CD4-positive, alpha-beta T cell (primary cell): Measurements from ENCODE around the gene WDR5. TPM values are rescaled to one million over a fixed set of nuclear protein-coding genes. Genes with fewer than 3 reads are reported as not detected.

ENCODE experiments used
- ATAC-seq: fragments of 200-7000 bp; cut with Tn5 transposase; one replicate; pipeline ENCODE4 v1.10.0; 2022; ENCODE audit warnings: mild to moderate bottlenecking; ENCODE audit not compliant: poor library complexity
- CTCF ChIA-PET: fragments of 350-600 bp; sonication (Branson Sonifier 250); formaldehyde crosslinking; loops from one replicate; lab custom pipeline; 2021; ENCODE audit warnings: antibody characterized with exemption, inconsistent platforms; lab: Charles Lee
- POLR2A ChIA-PET: fragments of 350-600 bp; sonication (Branson Sonifier 250); formaldehyde crosslinking; loops from one replicate; lab custom pipeline; 2021; ENCODE audit warnings: antibody characterized with exemption, inconsistent platforms; lab: Charles Lee
- DNase-seq, 14 experiments: peaks; one replicate each; pipeline ENCODE4 v3.0.0-alpha.2; 2013 to 2020; ENCODE audit warnings: mixed read lengths in 2 of 14
- H3K27ac ChIP-seq, 2 donors: one replicate each; pipeline versions ENCODE4 v1.5.1 to v1.7.0; 2013; ENCODE audit warnings: low read length in 2 of 2, low read depth in 1 of 2, mild to moderate bottlenecking in 1 of 2
- H3K27me3 ChIP-seq, 2 experiments: 1 replicate in 1 of 2; 2 replicates in 1 of 2; pipeline versions ENCODE4 v1.6.1 to v1.7.0; 2013; ENCODE audit warnings: low read length in 2 of 2, control low read depth in 1 of 2, mild to moderate bottlenecking in 1 of 2, moderate library complexity in 1 of 2; ENCODE audit not compliant: insufficient read depth in 2 of 2, control insufficient read depth in 1 of 2
- H3K36me3 ChIP-seq: one replicate; pipeline ENCODE4 v1.6.1; 2013; ENCODE audit warnings: low read length, control low read depth; ENCODE audit not compliant: insufficient read depth
- H3K4me1 ChIP-seq: one replicate; pipeline ENCODE4 v1.6.1; 2013; ENCODE audit warnings: low read length, control low read depth; ENCODE audit not compliant: insufficient read depth
- H3K4me3 ChIP-seq: one replicate; pipeline ENCODE4 v1.5.1; 2013; ENCODE audit warnings: mild to moderate bottlenecking, low read length, moderate library complexity
- H3K9me3 ChIP-seq, 2 experiments: 1 replicate in 1 of 2; 2 replicates in 1 of 2; pipeline versions ENCODE4 v1.6.1 to v1.7.0; 2013; ENCODE audit warnings: low read length in 2 of 2, mild to moderate bottlenecking in 2 of 2, control low read depth in 1 of 2, moderate library complexity in 1 of 2; ENCODE audit not compliant: control insufficient read depth in 1 of 2, insufficient read depth in 1 of 2
- H3K27ac Mint-ChIP-seq: one replicate; pipeline ENCODE4 v1.8.0; 2020; ENCODE audit warnings: mixed read lengths
- H3K27me3 Mint-ChIP-seq: one replicate; pipeline ENCODE4 v1.8.0; 2021; ENCODE audit warnings: mixed read lengths
- H3K36me3 Mint-ChIP-seq: one replicate; pipeline ENCODE4 v1.8.0; 2021; ENCODE audit warnings: low read depth, mixed read lengths
- H3K4me1 Mint-ChIP-seq: one replicate; pipeline ENCODE4 v1.8.0; 2021; ENCODE audit warnings: low read depth, mixed read lengths
- H3K4me3 Mint-ChIP-seq: one replicate; pipeline ENCODE4 v1.8.0; 2020; ENCODE audit warnings: mild to moderate bottlenecking, mixed read lengths
- H3K9me3 Mint-ChIP-seq: one replicate; pipeline ENCODE4 v1.8.0; 2020; ENCODE audit warnings: mixed read lengths
- CTCF ChIP-seq: fragments of 200-600 bp; IDR thresholded peaks from one replicate; pipeline ENCODE4 v1.8.0; 2022; ENCODE audit warnings: antibody characterized with exemption, mild to moderate bottlenecking
- intact Hi-C, 2 experiments: fragments of 100-400 bp; cut with DNase I in 1 of 2; cut with micrococcal nuclease in 1 of 2; formaldehyde crosslinking; loops; one replicate each; pipeline versions ENCODE4 v1.15.1 to v1.9.0; 2023 to 2025; cut with DNase I, micrococcal nuclease
- total RNA-seq, 174 experiments: library from RNA in 2 of 174; stranded (reverse) in 2 of 174; gene quantifications; one replicate each; pipeline ENCODE4 v1.2.3 and lab custom pipeline; 2021 to 2026

Gene WDR5
- total RNA-seq, 2 experiments from 2014 or later, result 14.9 to 16.9 TPM

DNA sequence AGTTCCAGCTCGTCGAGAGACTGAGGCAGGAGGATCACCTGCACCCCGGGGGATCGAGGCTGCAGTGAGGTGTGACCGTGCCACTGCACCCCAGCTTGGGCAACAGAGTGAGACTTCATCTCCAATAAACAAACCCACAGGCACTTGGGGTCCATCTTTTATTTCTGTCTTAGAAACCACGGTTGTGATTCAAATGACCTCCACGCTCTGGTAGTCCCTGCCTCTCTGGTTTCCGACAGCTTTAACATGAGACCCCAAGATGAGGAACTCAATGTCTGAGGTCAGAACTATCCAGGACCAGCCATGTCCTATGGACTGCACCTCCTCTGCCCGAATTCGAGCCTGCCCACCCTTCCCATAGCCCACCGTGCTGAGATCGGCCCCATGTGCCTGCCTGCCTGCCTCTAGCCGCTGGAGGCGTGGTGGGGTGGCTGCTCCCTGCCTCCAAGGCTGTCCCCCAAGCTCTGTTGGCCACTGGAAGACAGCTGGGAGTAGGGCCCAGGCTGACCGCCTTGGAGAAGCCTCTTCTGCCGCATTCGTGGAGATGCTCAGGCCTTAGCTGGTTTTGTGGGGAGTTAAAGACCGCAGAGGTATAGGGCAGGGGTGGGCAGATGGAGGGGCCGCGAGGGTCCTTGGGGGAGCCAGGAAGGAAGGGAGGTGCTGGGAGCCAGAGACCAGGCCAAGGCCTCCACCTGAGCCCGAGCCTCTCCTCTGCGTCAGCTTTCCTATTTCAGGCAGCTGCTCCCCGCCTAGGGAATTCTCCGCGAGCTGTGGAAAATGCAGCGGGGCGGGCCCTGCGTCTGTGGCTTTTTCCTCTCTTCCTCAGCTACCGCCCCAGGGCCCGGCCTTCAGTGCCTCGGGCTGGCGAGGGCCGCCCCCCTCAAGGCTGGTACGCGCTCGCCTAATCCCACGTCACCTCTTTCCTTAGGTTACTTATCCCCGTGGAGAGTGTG lies 6.9 kb upstream of the WDR5 start:
- intact Hi-C loops, result no loop called here
- DNase-seq (no peak), ATAC-seq (no peak)
- Histone ChIP-seq H3K27me3 (no peaks in the 10 kb centered on the region), H3K27ac (no peak overlapping the region), H3K9me3 (no peaks in the 10 kb centered on the region), H3K4me3 (no peak overlapping the region), H3K36me3 (no peaks in the 10 kb centered on the region), H3K4me1 (peaks cover under 1% of the 10 kb centered on the region)
- TF ChIP-seq CTCF, result no peak
- POLR2A ChIA-PET, result no interaction called here
- Mint-ChIP-seq H3K27me3 (no peaks in the 10 kb centered on the region), H3K27ac (no peak overlapping the region), H3K36me3 (no peaks in the 10 kb centered on the region), H3K4me1 (no peaks in the 10 kb centered on the region), H3K4me3 (no peak overlapping the region), H3K9me3 (no peaks in the 10 kb centered on the region)
- CTCF ChIA-PET, result no interaction called here

DNA sequence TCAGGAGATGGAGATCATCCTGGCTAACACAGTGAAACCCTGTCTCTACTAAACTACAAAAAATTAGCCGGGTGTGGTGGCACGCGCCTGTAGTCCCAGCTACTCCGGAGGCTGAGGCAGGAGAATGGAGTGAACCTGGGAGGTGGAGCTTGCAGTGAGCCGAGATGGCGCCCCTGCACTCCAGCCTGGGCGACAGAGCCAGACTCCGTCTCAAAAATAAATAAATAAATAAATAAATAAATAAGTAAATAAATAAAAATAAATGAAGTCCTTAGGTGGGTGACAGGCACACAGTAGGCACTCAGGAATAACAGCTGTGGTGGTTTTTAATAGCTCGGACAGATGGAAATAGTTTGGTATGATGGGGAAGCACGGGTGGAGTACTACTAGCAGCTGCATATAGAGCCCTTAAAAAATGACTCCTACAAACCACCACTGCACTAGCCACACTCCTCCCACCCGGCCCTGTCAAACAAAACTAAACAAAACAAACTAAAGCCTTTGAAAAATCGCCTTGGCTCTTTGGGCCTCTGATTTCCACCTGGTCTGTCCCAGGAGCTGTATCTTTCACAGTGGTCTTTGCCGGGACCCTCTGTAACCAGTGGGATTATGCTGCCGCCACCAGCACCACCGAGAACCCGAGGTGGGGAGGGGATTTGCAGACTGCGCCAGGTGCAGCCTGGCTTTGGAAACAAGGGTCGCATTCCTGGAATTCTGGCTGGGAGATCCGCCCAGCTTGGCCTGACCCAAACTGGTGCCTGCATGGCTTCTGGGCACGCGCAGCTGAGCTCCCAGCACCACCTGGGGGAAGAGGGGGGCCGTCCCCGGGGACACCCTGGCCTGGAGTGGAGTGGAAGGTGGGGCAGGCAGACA lies 5.1 kb upstream of the WDR5 start:
- Mint-ChIP-seq H3K27ac (no peak overlapping the region), H3K4me3 (no peak overlapping the region), H3K9me3 (no peaks in the 10 kb centered on the region), H3K36me3 (peaks cover 4% of the 10 kb centered on the region), H3K4me1 (peaks cover 14% of the 10 kb centered on the region), H3K27me3 (no peaks in the 10 kb centered on the region)
- no peaks in the 10 kb centered on the region for H3K27me3 ChIP-seq
- TF ChIP-seq CTCF, result no peak
- intact Hi-C loops, result loop anchor here in 1 of 2 experiments (10.0 kb wide), 1 partner anchor 1364 kb away; a partner anchor contains a TSS
- H3K9me3 ChIP-seq, result no peaks in the 10 kb centered on the region
- DNase-seq (peak in 1 of 14 experiments; percentile 8), ATAC-seq (no peak)
- H3K36me3 ChIP-seq, result no peaks in the 10 kb centered on the region
- ChIA-PET CTCF (no interaction called here), POLR2A (no interaction called here)
- H3K4me3 ChIP-seq, result no peak overlapping the region
- H3K27ac ChIP-seq, result no peak overlapping the region
- H3K4me1 ChIP-seq, result peaks cover 13% of the 10 kb centered on the region

DNA sequence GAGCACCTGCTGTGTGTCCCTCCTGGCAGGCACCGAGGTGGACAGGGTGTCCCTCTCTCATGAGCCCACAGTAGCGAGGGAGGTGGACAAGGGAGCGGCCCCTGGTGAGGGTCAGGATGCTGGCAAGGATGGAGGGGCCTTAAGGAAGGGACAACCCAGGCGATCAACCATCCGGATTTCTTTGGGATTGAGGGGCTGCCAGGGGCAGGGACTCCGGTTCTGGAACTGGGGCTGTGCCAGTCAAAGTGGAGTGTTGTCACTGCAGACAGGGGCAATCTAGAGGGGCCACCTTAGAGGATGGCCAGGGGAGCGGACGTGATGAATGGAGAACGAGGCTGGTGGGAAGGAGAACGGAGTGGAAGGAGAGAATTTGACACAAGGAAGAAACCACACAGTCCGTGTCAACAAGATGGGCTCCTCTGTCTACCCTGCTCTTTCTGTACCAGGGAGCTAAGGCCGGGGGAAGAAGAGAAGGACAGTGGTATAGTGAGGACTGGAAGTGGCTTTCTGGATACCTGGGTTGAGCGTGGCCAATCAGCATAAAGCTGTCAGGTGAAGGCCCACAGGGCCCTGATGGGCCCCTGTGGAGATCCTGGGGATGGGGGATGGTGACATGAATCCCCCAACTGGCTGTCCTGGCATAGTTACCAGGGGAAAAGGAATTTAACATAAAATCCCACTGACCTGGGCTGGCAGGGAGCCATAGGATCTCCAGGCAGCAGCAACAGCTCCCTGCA lies 4.2 kb upstream of the WDR5 start:
- Mint-ChIP-seq H3K4me3 (peak overlapping the region; percentile 45), H3K27ac (peak overlapping the region; percentile 58), H3K9me3 (no peaks in the 10 kb centered on the region), H3K36me3 (peaks cover 7% of the 10 kb centered on the region), H3K4me1 (peaks cover 16% of the 10 kb centered on the region), H3K27me3 (no peaks in the 10 kb centered on the region)
- no peaks in the 10 kb centered on the region for H3K36me3 ChIP-seq
- TF ChIP-seq CTCF, result no peak
- ChIA-PET POLR2A (no interaction called here), CTCF (no interaction called here)
- H3K4me3 ChIP-seq, result no peak overlapping the region
- peak in 1 of 14 experiments; percentile 10 for DNase-seq
- no peaks in the 10 kb centered on the region for H3K9me3 ChIP-seq
- H3K4me1 ChIP-seq, result peaks cover 16% of the 10 kb centered on the region
- no peak overlapping the region for H3K27ac ChIP-seq
- intact Hi-C loops, result loop anchor here in 1 of 2 experiments (10.0 kb wide), 1 partner anchor 1363 kb away; a partner anchor contains a TSS
- no peaks in the 10 kb centered on the region for H3K27me3 ChIP-seq
- ATAC-seq, result no peak
